GF-D8 (cell line): Measurements from ENCODE around the gene THSD4.

Experiments used
- DNase-seq: peaks from one replicate; lab custom pipeline; 2025; lab: John Stamatoyannopoulos, UW

Gene THSD4

DNA sequence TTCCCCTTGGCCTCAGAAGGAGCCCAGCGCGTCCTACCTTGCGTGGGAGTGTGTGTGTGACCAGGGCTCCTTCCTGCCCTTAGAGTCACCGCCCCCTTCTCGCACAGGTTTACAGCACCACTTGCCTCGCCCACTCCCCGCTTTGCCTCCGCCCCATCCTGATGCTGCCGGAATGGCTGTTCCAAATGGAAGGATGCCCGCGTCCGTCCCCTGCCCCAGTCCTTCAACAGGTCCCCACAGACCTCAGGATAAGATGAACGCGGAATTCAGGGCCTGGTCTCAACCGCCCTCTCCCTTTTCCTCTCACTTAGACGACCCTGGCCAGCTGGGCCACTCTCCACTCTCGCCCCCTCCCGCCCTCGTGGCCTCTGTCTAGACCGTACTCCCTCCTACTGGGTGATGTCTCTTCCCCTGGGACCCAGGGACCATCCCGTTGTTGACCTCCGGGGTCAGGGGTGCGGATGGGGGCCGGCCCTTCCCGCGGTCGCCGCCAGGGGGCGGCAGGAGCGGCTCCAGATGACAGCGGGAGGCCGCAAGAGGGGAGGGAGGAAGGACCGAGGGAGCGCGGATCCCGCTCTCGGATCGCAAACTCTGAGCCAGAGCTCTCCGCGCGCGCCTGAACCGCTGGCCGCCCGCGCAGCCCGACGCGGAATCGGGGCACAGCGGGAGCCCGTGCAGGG lies at the start of gene THSD4:
Gene THSD4 (plus strand): TSS at position 585 of the 680 bp plus-strand sequence.
- no peak for DNase-seq

DNA sequence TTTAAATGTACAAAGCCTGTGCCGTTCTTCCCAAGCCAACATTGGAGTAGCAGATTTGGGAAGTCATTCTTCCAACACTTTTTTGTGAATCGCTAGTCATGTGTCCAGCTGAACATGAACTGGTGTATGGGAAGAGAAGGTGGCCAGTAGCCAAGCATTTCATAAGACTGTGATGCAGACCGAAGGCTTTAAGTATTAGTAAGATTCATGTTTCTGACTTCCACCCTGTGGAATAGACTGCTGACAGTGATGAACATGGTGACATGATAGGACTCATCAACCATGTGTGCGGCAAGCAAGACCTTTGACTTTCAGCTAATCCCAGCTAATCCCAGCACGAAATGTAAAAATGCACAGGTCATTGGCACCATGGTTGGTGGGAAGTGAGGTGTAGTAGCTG lies 48.3 kb upstream of the THSD4 start:
- no peak for DNase-seq

GRCh38 chr15:71069693-71070092 lies 45.6 kb upstream of the THSD4 start:
- DNase-seq, result no peak

DNA sequence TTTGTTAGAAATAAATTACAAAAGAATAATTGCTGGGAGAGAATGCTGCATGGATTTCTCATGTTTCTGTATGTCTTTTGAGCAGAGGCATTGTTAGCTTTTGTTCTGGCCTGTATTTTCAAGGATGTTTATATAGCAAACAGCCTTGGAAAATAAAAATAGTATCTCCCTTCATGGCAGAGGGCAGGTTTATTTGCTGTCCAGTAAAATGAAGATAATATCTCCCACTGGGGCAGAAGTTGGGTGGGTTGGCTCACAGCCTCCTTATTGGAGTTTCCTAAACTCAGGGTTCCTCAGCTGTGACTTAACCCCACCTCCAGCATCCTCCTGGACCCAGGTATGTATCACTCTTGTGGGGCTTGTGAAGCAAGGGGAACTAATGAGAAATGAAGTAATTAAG lies 43.7 kb upstream of the THSD4 start:
- no peak for DNase-seq

DNA sequence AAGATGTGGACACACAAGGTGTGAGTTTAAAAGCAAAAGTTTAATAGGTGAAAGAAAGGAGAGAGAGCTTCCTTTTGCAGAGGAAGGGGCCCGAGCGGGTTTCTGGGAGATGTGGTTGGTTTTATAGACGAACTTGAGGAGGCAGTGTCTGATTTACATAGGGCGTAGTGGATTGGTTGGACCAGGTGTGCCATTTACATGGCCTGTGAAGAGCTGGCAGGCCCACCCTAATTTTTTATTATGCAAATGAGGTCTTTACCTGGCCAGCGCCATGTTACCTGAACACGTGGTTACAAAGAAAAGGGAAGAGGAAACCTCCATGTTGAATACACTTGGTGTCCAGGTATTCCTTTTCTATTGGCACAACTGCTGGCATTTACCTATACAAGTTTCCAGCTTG lies 42.8 kb upstream of the THSD4 start:
- no peak for DNase-seq

- no peak for DNase-seq
These were observed 36.6 kb upstream of the THSD4 start for GRCh38 chr15:71078506-71079207.

DNA sequence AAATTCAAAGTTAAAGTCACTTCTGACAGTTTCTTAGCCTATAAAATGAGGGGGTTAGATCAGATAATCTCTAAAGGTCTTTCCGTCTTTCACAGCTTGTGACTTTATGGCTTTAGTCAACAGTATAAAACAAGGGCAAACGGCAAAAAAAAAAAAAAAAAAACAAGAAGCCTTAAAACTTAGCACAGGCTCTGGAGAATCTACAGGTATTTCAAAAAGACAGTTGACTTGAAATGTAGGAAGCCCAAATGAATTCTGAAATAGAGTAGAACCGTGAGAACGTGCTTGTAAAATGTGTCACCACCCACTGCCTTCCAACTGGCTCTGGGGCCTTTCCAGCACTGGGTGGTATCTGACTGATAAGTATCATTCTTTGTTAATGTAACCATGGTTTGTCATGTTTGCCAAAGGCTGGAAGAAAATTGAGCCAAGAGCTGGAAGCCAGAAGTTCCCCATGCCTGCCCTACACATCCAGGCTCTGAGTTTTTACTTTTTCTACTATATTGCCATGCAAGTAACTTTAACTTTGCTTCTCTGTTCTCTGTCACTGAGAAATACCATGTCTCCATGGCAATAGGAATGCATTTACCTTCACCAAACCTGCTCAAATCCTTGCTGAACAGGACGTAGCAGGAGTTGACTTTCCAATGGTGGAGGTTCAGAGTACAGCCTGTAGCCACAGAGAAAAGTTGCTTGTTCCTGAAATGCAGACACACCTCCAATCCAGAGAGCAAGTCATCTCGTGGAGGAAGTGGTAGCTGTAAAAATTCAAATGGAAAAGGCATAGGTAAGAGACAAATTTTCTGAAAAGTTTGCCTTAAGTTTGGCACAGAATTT lies 35.8 kb upstream of the THSD4 start:
- no peak for DNase-seq

DNA sequence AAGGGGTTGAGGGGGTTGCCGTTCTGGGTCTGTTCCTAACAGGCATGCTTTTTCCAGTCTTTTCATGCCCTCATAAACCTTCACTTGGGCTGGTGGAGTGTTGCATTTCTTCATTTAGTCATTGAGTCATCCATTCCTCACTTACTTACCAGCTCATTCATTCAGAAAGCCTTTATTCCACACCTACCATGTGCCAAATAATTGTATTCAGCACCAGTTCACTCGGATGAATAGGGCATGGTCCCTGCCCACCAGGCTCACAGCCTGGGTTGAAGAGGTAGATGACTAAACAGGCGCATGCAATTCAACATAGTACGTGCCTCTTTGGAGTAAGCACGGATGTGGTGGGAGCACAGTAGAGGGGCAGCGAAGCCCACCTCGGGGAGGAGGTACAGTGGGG lies 35.1 kb upstream of the THSD4 start:
- DNase-seq, result no peak

DNA sequence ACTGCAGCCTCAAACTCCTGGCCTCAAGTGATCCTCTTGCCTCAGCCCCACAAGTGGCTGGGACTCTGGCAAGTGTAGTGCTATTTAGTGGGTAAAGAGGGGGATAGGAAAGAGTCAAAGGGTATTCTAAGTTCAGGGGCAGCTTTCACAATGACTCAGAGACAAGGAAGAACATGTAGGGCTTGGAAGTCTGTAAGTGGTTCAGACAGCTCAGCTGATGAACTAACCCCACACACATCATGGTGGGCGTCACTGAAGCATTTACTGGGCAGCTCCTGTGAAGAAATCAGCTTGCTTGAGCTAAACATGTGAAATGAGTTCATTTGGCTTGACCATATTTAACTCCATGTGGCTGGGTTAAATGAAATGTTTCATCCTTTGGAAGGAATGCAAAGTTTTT lies 34.6 kb upstream of the THSD4 start:
- DNase-seq, result no peak

- no peak for DNase-seq
These were observed 32.5 kb upstream of the THSD4 start for GRCh38 chr15:71082803-71083202.

- no peak for DNase-seq
These were observed 31.9 kb upstream of the THSD4 start for GRCh38 chr15:71083349-71083748.

- no peak for DNase-seq
These were observed 31.0 kb upstream of the THSD4 start for GRCh38 chr15:71084264-71084663.

DNA sequence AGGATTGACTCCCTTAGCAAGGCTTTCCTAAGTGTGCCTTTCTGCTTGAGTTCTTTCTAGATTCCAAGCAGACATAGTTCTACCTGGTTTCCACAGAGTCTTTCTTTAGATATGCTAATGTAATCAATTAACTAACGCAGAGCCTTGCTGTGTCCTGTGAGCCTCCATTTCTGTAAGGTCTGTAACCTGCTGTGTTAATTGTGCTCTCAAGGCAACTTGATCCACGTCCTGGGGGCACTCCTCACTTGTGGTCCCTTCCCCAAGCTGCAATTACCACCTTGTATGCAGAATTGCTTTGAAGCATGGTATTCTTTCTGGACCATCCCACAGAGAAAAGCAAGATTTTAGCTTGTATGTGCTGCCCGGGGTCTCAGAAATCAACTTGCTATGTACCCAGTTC lies 29.5 kb upstream of the THSD4 start:
- DNase-seq, result no peak

GRCh38 chr15:71088155-71088554 lies 27.1 kb upstream of the THSD4 start:
- no peak for DNase-seq

GRCh38 chr15:71088683-71089082 lies 26.6 kb upstream of the THSD4 start:
- DNase-seq, result no peak

- DNase-seq, result no peak
These were observed 25.5 kb upstream of the THSD4 start for GRCh38 chr15:71089801-71090200.

- DNase-seq, result no peak
These were observed 23.7 kb upstream of the THSD4 start for GRCh38 chr15:71091601-71092000.

DNA sequence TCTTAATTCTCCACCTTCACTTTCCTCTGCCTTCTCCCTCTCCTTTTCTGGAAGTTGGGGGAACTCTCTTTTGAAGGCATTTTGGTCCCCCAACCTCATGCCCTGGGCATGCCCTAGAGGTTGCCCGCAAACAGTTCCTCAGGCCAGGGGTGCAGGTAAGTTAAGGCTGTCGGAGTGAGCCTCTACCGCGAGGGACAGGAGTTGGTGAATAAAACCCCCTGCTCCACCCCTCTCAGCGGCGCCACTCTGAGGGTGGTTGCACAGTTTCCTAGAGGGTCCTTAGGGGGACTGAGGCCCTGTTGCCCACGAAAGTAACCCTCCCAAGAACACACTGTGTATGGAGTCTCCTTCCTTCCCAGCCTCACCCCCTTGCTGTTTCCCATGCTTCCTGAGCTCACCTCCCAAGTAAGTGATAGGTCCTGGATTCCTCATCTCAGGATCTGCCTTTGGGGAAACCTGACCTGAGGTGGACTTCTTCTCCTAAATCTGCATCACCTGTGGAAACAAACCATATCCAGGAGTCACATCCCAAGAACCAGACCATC lies 23.1 kb upstream of the THSD4 start:
- no peak for DNase-seq

- DNase-seq, result no peak
These were observed 21.9 kb upstream of the THSD4 start for GRCh38 chr15:71093054-71094024.

GRCh38 chr15:71094137-71094536 lies 21.1 kb upstream of the THSD4 start:
- no peak for DNase-seq

DNA sequence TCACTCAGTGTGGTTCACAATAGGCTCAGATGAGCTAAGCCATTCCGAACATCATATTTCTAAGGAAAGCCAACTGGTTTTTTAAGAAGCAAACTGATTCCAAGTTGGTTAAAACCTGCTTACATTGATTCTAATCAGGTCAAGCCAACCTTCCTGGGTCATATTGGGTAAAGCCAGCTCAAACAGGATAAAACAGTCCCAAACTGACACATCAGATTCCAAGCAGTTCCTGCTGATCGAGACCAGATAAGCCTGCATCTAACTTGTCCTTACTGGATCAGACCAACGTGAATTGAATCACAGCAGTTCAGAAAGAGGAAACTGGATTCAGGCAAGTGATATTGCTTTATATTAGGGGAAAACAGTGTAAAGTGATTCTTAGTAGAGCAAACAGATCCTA lies 18.6 kb upstream of the THSD4 start:
- no peak for DNase-seq

DNA sequence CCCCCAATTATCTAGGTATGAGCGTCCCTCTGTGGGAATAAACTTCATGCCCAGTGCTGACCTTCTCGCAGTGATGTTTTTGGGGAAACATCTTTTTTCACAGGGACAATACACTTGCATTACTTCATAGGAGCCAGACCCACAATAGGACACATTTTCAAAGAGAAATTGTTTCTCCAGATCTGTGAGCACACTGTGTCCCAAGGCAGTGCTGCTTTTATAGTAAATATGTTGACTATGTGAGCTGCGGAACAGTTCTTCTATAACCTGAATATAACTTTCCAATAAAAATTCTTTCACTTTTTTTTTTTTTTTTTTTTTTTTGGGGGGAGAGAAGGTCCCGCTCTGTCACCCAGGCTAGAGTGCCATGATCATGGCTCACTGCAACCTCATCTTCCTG lies 17.4 kb upstream of the THSD4 start:
- no peak for DNase-seq
